H9 (cell line): ENCODE results near the gene WAPL. TPM values are rescaled to one million over a fixed set of nuclear protein-coding genes. Genes with fewer than 3 reads are reported as not detected.
A peak's percentile ranks its signal among the peaks of the same experiment; 100 is the strongest.

Experiments
- DNase-seq: peaks from one replicate; pipeline ENCODE4 v3.0.0-alpha.2; 2017
- H2AFZ ChIP-seq: one replicate; pipeline ENCODE4 v1.6.1; 2013; ENCODE audit warnings: mild to moderate bottlenecking, low read length, control low read depth, moderate library complexity
- H2AK5ac ChIP-seq: 2 replicates; pipeline ENCODE4 v1.6.1; 2013; ENCODE audit warnings: low read length, control low read depth, mixed read lengths; ENCODE audit not compliant: insufficient read length
- H2BK120ac ChIP-seq: one replicate; pipeline ENCODE4 v1.6.1; 2013; ENCODE audit warnings: low read depth, mild to moderate bottlenecking, low read length, control low read depth, inconsistent platforms; ENCODE audit not compliant: poor library complexity, severe bottlenecking
- H2BK12ac ChIP-seq: 2 replicates; pipeline ENCODE4 v1.6.1; 2013; ENCODE audit warnings: low read length, control low read depth, mixed read lengths, low read depth; ENCODE audit not compliant: insufficient read length
- H2BK15ac ChIP-seq: 2 replicates; pipeline ENCODE4 v1.6.1; 2013; ENCODE audit warnings: low read depth, low read length, control low read depth
- H2BK20ac ChIP-seq: one replicate; pipeline ENCODE4 v1.6.1; 2013; ENCODE audit warnings: low read depth, mild to moderate bottlenecking, low read length, control low read depth, inconsistent platforms; ENCODE audit not compliant: poor library complexity, severe bottlenecking
- H2BK5ac ChIP-seq: 2 replicates; pipeline ENCODE4 v1.6.1; 2013; ENCODE audit warnings: low read length, control low read depth, mixed read lengths; ENCODE audit not compliant: insufficient read length
- H3K14ac ChIP-seq: 2 replicates; pipeline ENCODE4 v1.6.1; 2013; ENCODE audit warnings: low read length, control low read depth; ENCODE audit not compliant: insufficient read depth
- H3K18ac ChIP-seq: 2 replicates; pipeline ENCODE4 v1.6.1; 2013; ENCODE audit warnings: low read depth, mild to moderate bottlenecking, mixed read lengths, low read length, control low read depth; ENCODE audit not compliant: insufficient read length
- H3K23ac ChIP-seq: 2 replicates; pipeline ENCODE4 v1.6.1; 2013; ENCODE audit warnings: low read length, control low read depth, mixed read lengths, low read depth; ENCODE audit not compliant: insufficient read length
- H3K23me2 ChIP-seq: 2 replicates; pipeline ENCODE4 v1.6.1; 2013; ENCODE audit warnings: low read depth, mild to moderate bottlenecking, mixed read lengths, low read length, control low read depth; ENCODE audit not compliant: insufficient read length, poor library complexity, severe bottlenecking
- H3K27ac ChIP-seq: 2 replicates; pipeline ENCODE4 v1.5.1; 2013; ENCODE audit warnings: low read length, control low read depth, mixed read lengths, low read depth; ENCODE audit not compliant: insufficient read length
- H3K27me3 ChIP-seq: 2 replicates; pipeline ENCODE4 v1.6.1; 2013; ENCODE audit warnings: low read length, control low read depth, inconsistent platforms; ENCODE audit not compliant: insufficient read depth
- H3K4ac ChIP-seq: 2 replicates; pipeline ENCODE4 v1.6.1; 2013; ENCODE audit warnings: low read depth, mild to moderate bottlenecking, control low read depth, inconsistent platforms, low read length, moderate library complexity
- H3K4me1 ChIP-seq: 2 replicates; pipeline ENCODE4 v1.6.1; 2013; ENCODE audit warnings: low read length, control low read depth, inconsistent platforms; ENCODE audit not compliant: insufficient read depth
- H3K4me2 ChIP-seq: 2 replicates; pipeline ENCODE4 v1.6.1; 2013; ENCODE audit warnings: low read length, control low read depth, mixed read lengths; ENCODE audit not compliant: insufficient read length, insufficient read depth
- H3K56ac ChIP-seq: 2 replicates; pipeline ENCODE4 v1.6.1; 2013; ENCODE audit warnings: low read depth, mild to moderate bottlenecking, mixed read lengths, low read length, control low read depth; ENCODE audit not compliant: insufficient read length
- H3K79me1 ChIP-seq: 2 replicates; pipeline ENCODE4 v1.6.1; 2013; ENCODE audit warnings: low read depth, mild to moderate bottlenecking, moderate library complexity, low read length, control low read depth, inconsistent platforms; ENCODE audit not compliant: insufficient read depth, poor library complexity, severe bottlenecking
- H3K79me2 ChIP-seq: 2 replicates; pipeline ENCODE4 v1.6.1; 2013; ENCODE audit warnings: low read length, control low read depth, inconsistent platforms; ENCODE audit not compliant: insufficient read depth
- H3K9ac ChIP-seq: 2 replicates; pipeline ENCODE4 v1.6.1; 2013; ENCODE audit warnings: low read length, control low read depth, mixed read lengths; ENCODE audit not compliant: insufficient read length; ENCODE audit errors: extremely low read depth
- H3K9me3 ChIP-seq: one replicate; pipeline ENCODE4 v1.6.1; 2013; ENCODE audit warnings: low read depth, low read length, inconsistent platforms; ENCODE audit not compliant: control insufficient read depth
- H3T11ph ChIP-seq: one replicate; pipeline ENCODE4 v1.6.1; 2013; ENCODE audit warnings: mild to moderate bottlenecking, low read length, control low read depth, inconsistent platforms
- H4K20me1 ChIP-seq: one replicate; pipeline ENCODE4 v1.6.1; 2013; ENCODE audit not compliant: control insufficient read depth, insufficient read length, insufficient read depth
- H4K5ac ChIP-seq: 2 replicates; pipeline ENCODE4 v1.6.1; 2013; ENCODE audit warnings: low read depth, mild to moderate bottlenecking, mixed read lengths, low read length, control low read depth; ENCODE audit not compliant: insufficient read length
- H4K8ac ChIP-seq: replicated peaks from 2 replicates; pipeline ENCODE4 v1.6.1; 2013; ENCODE audit warnings: low read length, control low read depth, mixed read lengths, low read depth; ENCODE audit not compliant: insufficient read length
- H4K91ac ChIP-seq: 2 replicates; pipeline ENCODE4 v1.6.1; 2013; ENCODE audit warnings: low read depth, mild to moderate bottlenecking, moderate library complexity, mixed read lengths, low read length, control low read depth; ENCODE audit not compliant: insufficient read length
- H3K27ac Mint-ChIP-seq, 3 experiments: 2 replicates in 2 of 3; 3 replicates in 1 of 3; pipeline ENCODE4 v1.8.0; 2020 to 2021; ENCODE audit warnings: mixed read lengths in 3 of 3, mild to moderate bottlenecking in 1 of 3, moderate library complexity in 1 of 3
- H3K27me3 Mint-ChIP-seq: 2 replicates; pipeline ENCODE4 v1.8.0; 2021; ENCODE audit warnings: low read depth, mild to moderate bottlenecking, moderate library complexity, mixed read lengths
- H3K36me3 Mint-ChIP-seq, 3 experiments: 2 replicates in 2 of 3; 3 replicates in 1 of 3; pipeline ENCODE4 v1.8.0; 2020 to 2021; ENCODE audit warnings: low read depth in 3 of 3, mixed read lengths in 3 of 3; ENCODE audit not compliant: insufficient read depth in 1 of 3
- H3K4me1 Mint-ChIP-seq, 2 experiments: 2 replicates each; pipeline ENCODE4 v1.8.0; 2020; ENCODE audit warnings: mixed read lengths in 2 of 2
- H3K4me3 Mint-ChIP-seq, 2 experiments: 2 replicates in 1 of 2; 3 replicates in 1 of 2; pipeline ENCODE4 v1.8.0; 2020 to 2021; ENCODE audit warnings: mild to moderate bottlenecking in 2 of 2, mixed read lengths in 2 of 2, moderate library complexity in 1 of 2
- H3K9me3 Mint-ChIP-seq, 2 experiments: 2 replicates in 1 of 2; 3 replicates in 1 of 2; pipeline ENCODE4 v1.8.0; 2020; ENCODE audit warnings: mild to moderate bottlenecking in 2 of 2, mixed read lengths in 2 of 2, moderate library complexity in 1 of 2
- CTCF ChIP-seq: fragments of 200-600 bp; sonication (generic); conservative IDR thresholded peaks from 3 replicates; pipeline ENCODE4 v1.8.0; 2021; ENCODE audit warnings: antibody characterized with exemption, mild to moderate bottlenecking
- WGBS: extraction: QIAGEN DNeasy Blood & Tissue Kit; methylation state at CpG from one replicate; pipeline ENCODE4 v1.1.7; 2013; ENCODE audit warnings: missing lambda C conversion rate, low lambda C conversion rate, mixed read lengths; ENCODE audit not compliant: insufficient read length; ENCODE audit errors: extremely low coverage; 5-methylcytosine and 5-hydroxymethylcytosine counted together
- total RNA-seq: library from RNA; stranded (reverse); gene quantifications from 2 replicates; pipeline ENCODE4 v1.2.1, GENCODE V29; 2021

WAPL gene
- total RNA-seq, 1 experiment from 2014 or later: 61.4 TPM

- Histone ChIP-seq H3K23me2 (peaks cover 5% of the 10 kb centered on the region), H4K91ac (no peak overlapping the region), H3K4ac (no peak overlapping the region), H3K56ac (no peak overlapping the region), H3K4me1 (no peaks in the 10 kb centered on the region), H3K79me1 (no peaks in the 10 kb centered on the region), H3K27me3 (no peaks in the 10 kb centered on the region), H3K4me2 (no peak overlapping the region), H4K8ac (no peak overlapping the region), H2BK20ac (no peak overlapping the region), H3K14ac (no peak overlapping the region), H2BK120ac (no peak overlapping the region), H4K20me1 (no peaks in the 10 kb centered on the region), H2AFZ (no peak overlapping the region), H3K27ac (no peak overlapping the region), H3K79me2 (no peaks in the 10 kb centered on the region), H2BK15ac (no peak overlapping the region), H3K18ac (no peak overlapping the region), H2BK12ac (no peak overlapping the region), H3K9ac (no peak overlapping the region), H3T11ph (no peak overlapping the region), H3K23ac (no peak overlapping the region), H4K5ac (no peak overlapping the region), H2AK5ac (no peak overlapping the region), H2BK5ac (no peak overlapping the region), H3K9me3 (no peaks in the 10 kb centered on the region)
- peaks cover 9 to 15% of the 10 kb centered on the region in 2 experiments for H3K4me1 Mint-ChIP-seq
- TF ChIP-seq CTCF: no peak
- H3K36me3 Mint-ChIP-seq: no peaks in the 10 kb centered on the region
- no CpG with 5 or more reads among the region's 10 CpGs for WGBS
- peaks cover 72% of the 10 kb centered on the region for H3K27me3 Mint-ChIP-seq
- DNase-seq: no peak
- no peaks in the 10 kb centered on the region for H3K9me3 Mint-ChIP-seq
- H3K4me3 Mint-ChIP-seq: no peak overlapping the region
- H3K27ac Mint-ChIP-seq: peak overlapping the region in 1 of 3 experiments; percentile 80; a peak in 1 of 7 replicates
Observed at GRCh38 chr10:86393862-86394455, 127.6 kb downstream of the WAPL start.
